ENCODE results near the gene TTN.

The TTN gene

DNA sequence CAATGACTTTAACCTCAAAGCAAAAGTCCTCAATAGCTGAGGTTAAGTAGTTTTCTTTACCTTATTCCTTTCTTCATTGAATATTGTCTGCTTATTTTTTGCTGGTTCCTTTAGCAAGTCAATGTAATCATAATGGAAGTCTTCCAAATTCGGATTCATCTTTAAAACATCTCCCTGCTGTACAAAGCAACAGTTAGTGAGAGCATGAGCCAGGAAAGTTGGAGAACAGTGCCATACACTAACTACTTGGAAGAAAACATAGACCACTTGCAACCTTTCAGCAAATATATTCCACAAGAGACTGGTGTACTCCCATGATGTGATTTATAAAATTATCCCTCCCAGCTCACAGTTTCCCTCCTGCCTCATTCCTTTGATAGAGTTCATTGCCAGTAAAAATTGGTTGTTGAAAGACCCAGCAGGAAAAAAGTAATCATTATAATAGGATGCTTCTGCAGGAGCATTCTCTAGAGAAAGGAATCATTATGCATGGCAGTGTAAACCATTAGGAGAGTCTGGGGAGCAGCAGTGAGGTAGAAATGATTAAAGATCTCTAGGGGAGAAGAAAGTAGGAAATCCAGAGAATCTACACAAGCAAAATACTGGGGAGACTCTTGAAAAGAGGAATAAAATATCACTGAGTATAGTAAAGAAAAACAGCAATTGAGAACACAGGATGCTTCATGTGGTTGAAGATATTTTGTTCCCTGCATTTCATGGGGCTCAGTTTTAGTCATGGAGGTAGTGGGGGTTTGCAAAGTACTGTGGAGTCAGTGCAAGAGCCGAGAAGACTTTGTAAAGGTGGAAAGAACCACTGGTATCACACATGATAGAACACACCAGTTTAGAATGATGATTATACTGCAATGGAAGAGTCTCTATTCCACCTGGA is 38.6 kb upstream of the TTN start:
- Histone ChIP-seq H3K4me3 (IDR thresholded peaks at IDR 0.05; ENCODE audit: insufficient read depth, low read depth, low read length) (no peak overlapping the region), H4K20me1 (ENCODE audit: insufficient read depth) (no peaks in the 10 kb centered on the region), H3K79me2 (ENCODE audit: insufficient read depth, low read depth) (no peaks in the 10 kb centered on the region), H3K4me2 (no peak overlapping the region), H3K36me3 (ENCODE audit: insufficient read depth) (no peaks in the 10 kb centered on the region), H3K4me1 (ENCODE audit: low read depth, poor library complexity, severe bottlenecking) (no peaks in the 10 kb centered on the region), H3K27ac (no peak overlapping the region), H3K27me3 (ENCODE audit: insufficient read depth, low read depth) (no peaks in the 10 kb centered on the region), H2AFZ (ENCODE audit: low read depth) (no peak overlapping the region), H3K9ac (no peak overlapping the region)
- TF ChIP-seq, protein P1, sequence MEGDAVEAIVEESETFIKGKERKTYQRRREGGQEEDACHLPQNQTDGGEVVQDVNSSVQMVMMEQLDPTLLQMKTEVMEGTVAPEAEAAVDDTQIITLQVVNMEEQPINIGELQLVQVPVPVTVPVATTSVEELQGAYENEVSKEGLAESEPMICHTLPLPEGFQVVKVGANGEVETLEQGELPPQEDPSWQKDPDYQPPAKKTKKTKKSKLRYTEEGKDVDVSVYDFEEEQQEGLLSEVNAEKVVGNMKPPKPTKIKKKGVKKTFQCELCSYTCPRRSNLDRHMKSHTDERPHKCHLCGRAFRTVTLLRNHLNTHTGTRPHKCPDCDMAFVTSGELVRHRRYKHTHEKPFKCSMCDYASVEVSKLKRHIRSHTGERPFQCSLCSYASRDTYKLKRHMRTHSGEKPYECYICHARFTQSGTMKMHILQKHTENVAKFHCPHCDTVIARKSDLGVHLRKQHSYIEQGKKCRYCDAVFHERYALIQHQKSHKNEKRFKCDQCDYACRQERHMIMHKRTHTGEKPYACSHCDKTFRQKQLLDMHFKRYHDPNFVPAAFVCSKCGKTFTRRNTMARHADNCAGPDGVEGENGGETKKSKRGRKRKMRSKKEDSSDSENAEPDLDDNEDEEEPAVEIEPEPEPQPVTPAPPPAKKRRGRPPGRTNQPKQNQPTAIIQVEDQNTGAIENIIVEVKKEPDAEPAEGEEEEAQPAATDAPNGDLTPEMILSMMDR (conservative IDR thresholded peaks at IDR 0.05; ENCODE audit: low read depth, low read length) = no peak

DNA sequence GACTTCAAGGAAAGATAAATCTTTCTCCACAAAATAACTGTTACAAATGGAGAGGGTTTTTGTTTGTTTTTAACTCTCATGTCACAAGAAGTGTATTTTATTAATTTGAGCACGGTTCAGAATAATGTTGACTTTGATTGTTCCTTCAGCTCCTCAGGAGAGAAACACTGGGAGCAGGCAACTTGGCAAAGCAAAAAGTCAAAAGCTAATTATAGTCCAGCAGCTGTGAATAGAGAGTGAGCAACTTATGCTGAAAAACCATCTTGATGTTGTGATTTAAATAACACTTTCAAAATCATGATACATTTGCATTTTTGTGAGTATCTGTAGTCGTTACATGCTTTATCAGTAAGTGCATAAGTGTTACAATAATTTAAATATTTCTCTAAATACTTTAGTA is 37.5 kb upstream of the TTN start:
- Histone ChIP-seq H3K4me3 (IDR thresholded peaks at IDR 0.05; ENCODE audit: insufficient read depth, low read depth, low read length) (no peak overlapping the region), H3K36me3 (ENCODE audit: insufficient read depth) (no peaks in the 10 kb centered on the region), H3K27ac (no peak overlapping the region), H3K4me1 (ENCODE audit: low read depth, poor library complexity, severe bottlenecking) (no peaks in the 10 kb centered on the region), H3K27me3 (ENCODE audit: insufficient read depth, low read depth) (no peaks in the 10 kb centered on the region), H3K4me2 (no peak overlapping the region), H4K20me1 (ENCODE audit: insufficient read depth) (no peaks in the 10 kb centered on the region), H3K79me2 (ENCODE audit: insufficient read depth, low read depth) (no peaks in the 10 kb centered on the region), H3K9ac (no peak overlapping the region), H2AFZ (ENCODE audit: low read depth) (no peak overlapping the region)
- TF ChIP-seq, protein P1 (conservative IDR thresholded peaks at IDR 0.05; ENCODE audit: low read depth, low read length) = no peak

DNA sequence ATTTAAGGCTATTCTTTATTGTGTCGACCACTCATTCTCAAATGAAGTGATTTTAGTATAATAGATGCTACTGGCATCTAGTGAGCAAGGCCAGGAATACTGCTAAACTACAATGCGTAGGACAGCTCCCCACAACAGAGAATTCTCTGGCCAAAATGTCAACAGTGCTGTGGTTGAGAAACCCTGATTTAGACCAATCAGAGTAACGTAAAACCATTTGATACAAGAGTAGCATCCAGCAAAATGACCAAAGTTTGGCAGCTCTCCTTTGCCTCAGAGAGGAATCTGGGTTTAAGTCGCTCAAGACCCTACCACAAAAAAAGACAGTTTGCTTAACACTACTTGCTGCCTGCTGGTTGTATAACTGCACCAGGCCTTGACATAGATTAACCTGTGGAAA is 37.0 kb upstream of the TTN start:
- no peak overlapping the region for H2AFZ ChIP-seq (ENCODE audit: low read depth)
- H3K27ac ChIP-seq = no peak overlapping the region
- no peaks in the 10 kb centered on the region for H3K79me2 ChIP-seq (ENCODE audit: insufficient read depth, low read depth)
- H3K27me3 ChIP-seq (ENCODE audit: insufficient read depth, low read depth) = no peaks in the 10 kb centered on the region
- no peaks in the 10 kb centered on the region for H3K4me1 ChIP-seq (ENCODE audit: low read depth, poor library complexity, severe bottlenecking)
- H3K4me2 ChIP-seq = no peak overlapping the region
- no peak overlapping the region for H3K9ac ChIP-seq
- no peaks in the 10 kb centered on the region for H4K20me1 ChIP-seq (ENCODE audit: insufficient read depth)
- no peak overlapping the region for H3K4me3 ChIP-seq (IDR thresholded peaks at IDR 0.05; ENCODE audit: insufficient read depth, low read depth, low read length)
- TF ChIP-seq, protein P1 (conservative IDR thresholded peaks at IDR 0.05; ENCODE audit: low read depth, low read length) = no peak
- no peaks in the 10 kb centered on the region for H3K36me3 ChIP-seq (ENCODE audit: insufficient read depth)

DNA sequence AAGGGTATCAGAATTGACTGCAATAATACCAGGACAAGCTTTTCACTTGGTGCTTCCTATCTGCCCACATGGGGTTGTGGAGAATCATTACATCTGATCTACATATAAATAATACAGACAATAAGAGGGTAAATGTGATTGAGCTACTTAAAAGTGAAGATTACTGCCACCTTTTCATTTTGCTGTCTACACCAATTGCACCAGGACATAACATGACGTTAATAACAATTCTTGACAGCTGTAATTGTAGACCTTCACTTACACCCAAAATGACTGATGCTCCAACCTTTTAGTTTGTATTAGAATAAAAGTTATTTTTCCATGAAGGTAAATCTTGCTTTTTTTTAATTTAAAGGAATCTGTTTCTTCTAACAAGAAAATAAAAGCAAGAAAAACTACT is 36.5 kb upstream of the TTN start:
- Histone ChIP-seq H4K20me1 (ENCODE audit: insufficient read depth) (no peaks in the 10 kb centered on the region), H3K4me2 (no peak overlapping the region), H3K4me3 (IDR thresholded peaks at IDR 0.05; ENCODE audit: insufficient read depth, low read depth, low read length) (no peak overlapping the region), H3K4me1 (ENCODE audit: low read depth, poor library complexity, severe bottlenecking) (no peaks in the 10 kb centered on the region), H3K79me2 (ENCODE audit: insufficient read depth, low read depth) (no peaks in the 10 kb centered on the region), H3K27me3 (ENCODE audit: insufficient read depth, low read depth) (no peaks in the 10 kb centered on the region), H2AFZ (ENCODE audit: low read depth) (no peak overlapping the region), H3K9ac (no peak overlapping the region), H3K36me3 (ENCODE audit: insufficient read depth) (no peaks in the 10 kb centered on the region), H3K27ac (no peak overlapping the region)
- TF ChIP-seq, protein P1 (conservative IDR thresholded peaks at IDR 0.05; ENCODE audit: low read depth, low read length) = no peak

Data from KMS-11 (cell line).